ENCODE measurements around the gene LTF. TPM values are rescaled to one million over a fixed set of nuclear protein-coding genes. Genes with fewer than 3 reads are reported as not detected.
A peak's percentile ranks its signal among the peaks of the same experiment; 100 is the strongest.

Gene LTF
- total RNA-seq, 2 experiments from 2014 or later: not detected

- peaks cover 9% of the 10 kb centered on the region for H3K27me3 Mint-ChIP-seq (ENCODE audit: low read depth)
- no peaks in the 10 kb centered on the region for H3K9me3 Mint-ChIP-seq (ENCODE audit: insufficient read depth)
- no peak for ATAC-seq
- CTCF ChIA-PET: interaction anchor here (0.6 to 6.3 kb wide), 70 partner anchors 9 to 796 kb away, joined by 3 to 223 read pairs (median 8); partner anchors contain the start of genes CCR1, CCRL2, LTF and RTP3
- POLR2A ChIA-PET: interaction anchor here (0.6 to 1.4 kb wide), 2 partner anchors 50 to 323 kb away, joined by 3 to 6 read pairs; no protein-coding TSS in a partner anchor
- H3K4me1 Mint-ChIP-seq (ENCODE audit: low read depth): peaks cover 30% of the 10 kb centered on the region
- DNase-seq: no peak
- H3K27ac Mint-ChIP-seq: no peak overlapping the region
- no peaks in the 10 kb centered on the region for H3K36me3 Mint-ChIP-seq (ENCODE audit: low read depth)
- H3K4me3 Mint-ChIP-seq: no peak overlapping the region
Measured at GRCh38 chr3:46489381-46489780, 24.7 kb upstream of the LTF start.

GRCh38 chr3:46488735-46489361, 24.1 kb upstream of the LTF start:
- Mint-ChIP-seq H3K27ac (peak overlapping the region; percentile 17), H3K4me3 (peak overlapping the region; percentile 47)

GRCh38 chr3:46485779-46486175, 21.1 kb upstream of the LTF start:
- H3K27me3 Mint-ChIP-seq (ENCODE audit: low read depth): peaks cover 12% of the 10 kb centered on the region
- H3K4me3 Mint-ChIP-seq: no peak overlapping the region
- no peak overlapping the region for H3K27ac Mint-ChIP-seq
- no peaks in the 10 kb centered on the region for H3K36me3 Mint-ChIP-seq (ENCODE audit: low read depth)
- ChIA-PET POLR2A (no interaction called here), CTCF (interaction anchor here (1.0 to 4.8 kb wide), 4 partner anchors 9 to 144 kb away, joined by 3 to 222 read pairs (median 8); no protein-coding TSS in a partner anchor)
- ATAC-seq (no peak), DNase-seq (no peak)
- H3K4me1 Mint-ChIP-seq (ENCODE audit: low read depth): peaks cover 25% of the 10 kb centered on the region
- no peaks in the 10 kb centered on the region for H3K9me3 Mint-ChIP-seq (ENCODE audit: insufficient read depth)

More at GRCh38 chr3:46488735-46489361, 24.1 kb upstream of the LTF start:
- ChIA-PET POLR2A (interaction anchor here (0.6 to 1.4 kb wide), 2 partner anchors 51 to 322 kb away, joined by 3 to 6 read pairs; no protein-coding TSS in a partner anchor), CTCF (interaction anchor here (0.6 to 6.3 kb wide), 85 partner anchors 8 to 797 kb away, joined by 3 to 223 read pairs (median 6); partner anchors contain the start of genes CCR1, CCRL2, LTF and RTP3)
- ATAC-seq: peak; percentile 99
- H3K36me3 Mint-ChIP-seq (ENCODE audit: low read depth): no peaks in the 10 kb centered on the region
- peaks cover 30% of the 10 kb centered on the region for H3K4me1 Mint-ChIP-seq (ENCODE audit: low read depth)
- peaks cover 12% of the 10 kb centered on the region for H3K27me3 Mint-ChIP-seq (ENCODE audit: low read depth)
- H3K9me3 Mint-ChIP-seq (ENCODE audit: insufficient read depth): no peaks in the 10 kb centered on the region
- DNase-seq: peak; percentile 96

- DNase-seq (no peak), ATAC-seq (no peak)
- H3K27me3 Mint-ChIP-seq (ENCODE audit: low read depth): peaks cover 17% of the 10 kb centered on the region
- H3K4me3 Mint-ChIP-seq: no peak overlapping the region
- no peak overlapping the region for H3K27ac Mint-ChIP-seq
- no peaks in the 10 kb centered on the region for H3K9me3 Mint-ChIP-seq (ENCODE audit: insufficient read depth)
- ChIA-PET POLR2A (no interaction called here), CTCF (interaction anchor here (1.0 to 2.1 kb wide), 4 partner anchors 9 to 144 kb away, joined by 3 to 8 read pairs (median 6); no protein-coding TSS in a partner anchor)
- peaks cover 20% of the 10 kb centered on the region for H3K4me1 Mint-ChIP-seq (ENCODE audit: low read depth)
- no peaks in the 10 kb centered on the region for H3K36me3 Mint-ChIP-seq (ENCODE audit: low read depth)
Measured at GRCh38 chr3:46484911-46485778, 20.4 kb upstream of the LTF start.

- Mint-ChIP-seq H3K4me3 (no peak overlapping the region), H3K9me3 (ENCODE audit: insufficient read depth) (no peaks in the 10 kb centered on the region), H3K4me1 (ENCODE audit: low read depth) (peaks cover 13% of the 10 kb centered on the region), H3K27me3 (ENCODE audit: low read depth) (peaks cover 20% of the 10 kb centered on the region), H3K36me3 (ENCODE audit: low read depth) (no peaks in the 10 kb centered on the region), H3K27ac (no peak overlapping the region)
- ATAC-seq: no peak
- DNase-seq: no peak
- ChIA-PET POLR2A (no interaction called here), CTCF (interaction anchor here (1.0 to 2.1 kb wide), 3 partner anchors 54 to 145 kb away, joined by 4 to 8 read pairs (median 7); no protein-coding TSS in a partner anchor)
Measured at GRCh38 chr3:46484388-46484787, 19.7 kb upstream of the LTF start.

- Mint-ChIP-seq H3K36me3 (ENCODE audit: low read depth) (no peaks in the 10 kb centered on the region), H3K9me3 (ENCODE audit: insufficient read depth) (no peaks in the 10 kb centered on the region), H3K4me3 (no peak overlapping the region), H3K4me1 (ENCODE audit: low read depth) (peaks cover 7% of the 10 kb centered on the region), H3K27ac (no peak overlapping the region), H3K27me3 (ENCODE audit: low read depth) (peaks cover 22% of the 10 kb centered on the region)
- ChIA-PET CTCF (interaction anchor here (0.8 to 4.6 kb wide), 4 partner anchors 34 to 146 kb away, joined by 3 to 16 read pairs (median 6); no protein-coding TSS in a partner anchor), POLR2A (no interaction called here)
- DNase-seq (no peak), ATAC-seq (no peak)
Measured at GRCh38 chr3:46483825-46484224, 19.1 kb upstream of the LTF start.

GRCh38 chr3:46482632-46483350, 18.1 kb upstream of the LTF start:
- no peak overlapping the region for H3K4me3 Mint-ChIP-seq
- H3K36me3 Mint-ChIP-seq (ENCODE audit: low read depth): no peaks in the 10 kb centered on the region
- CTCF ChIA-PET: interaction anchor here (1.2 to 4.6 kb wide), 2 partner anchors 33 to 76 kb away, joined by 5 to 16 read pairs; no protein-coding TSS in a partner anchor
- POLR2A ChIA-PET: no interaction called here
- DNase-seq (no peak), ATAC-seq (no peak)
- peaks cover 27% of the 10 kb centered on the region for H3K27me3 Mint-ChIP-seq (ENCODE audit: low read depth)
- H3K4me1 Mint-ChIP-seq (ENCODE audit: low read depth): no peaks in the 10 kb centered on the region
- no peaks in the 10 kb centered on the region for H3K9me3 Mint-ChIP-seq (ENCODE audit: insufficient read depth)
- H3K27ac Mint-ChIP-seq: no peak overlapping the region

- POLR2A ChIA-PET: interaction anchor here (0.6 kb wide), 1 partner anchor 829 kb away, joined by 3 read pairs; no protein-coding TSS in a partner anchor
- H3K27ac Mint-ChIP-seq: no peak overlapping the region
Measured at GRCh38 chr3:46481636-46482035, 16.9 kb upstream of the LTF start.

GRCh38 chr3:46480491-46481195, 15.9 kb upstream of the LTF start:
- ATAC-seq (no peak), DNase-seq (no peak)
- H3K4me1 Mint-ChIP-seq (ENCODE audit: low read depth): no peaks in the 10 kb centered on the region
- POLR2A ChIA-PET: interaction anchor here (0.7 kb wide), 1 partner anchor 487 kb away, joined by 3 read pairs; no protein-coding TSS in a partner anchor
- no peak overlapping the region for H3K27ac Mint-ChIP-seq
- CTCF ChIA-PET: interaction anchor here (1.3 to 4.6 kb wide), 3 partner anchors 8 to 149 kb away, joined by 3 to 16 read pairs (median 12); no protein-coding TSS in a partner anchor
- peaks cover 31% of the 10 kb centered on the region for H3K27me3 Mint-ChIP-seq (ENCODE audit: low read depth)
- no peaks in the 10 kb centered on the region for H3K9me3 Mint-ChIP-seq (ENCODE audit: insufficient read depth)
- no peak overlapping the region for H3K4me3 Mint-ChIP-seq
- no peaks in the 10 kb centered on the region for H3K36me3 Mint-ChIP-seq (ENCODE audit: low read depth)

More at GRCh38 chr3:46481636-46482035, 16.9 kb upstream of the LTF start:
- Mint-ChIP-seq H3K4me3 (no peak overlapping the region), H3K27me3 (ENCODE audit: low read depth) (peaks cover 32% of the 10 kb centered on the region), H3K4me1 (ENCODE audit: low read depth) (no peaks in the 10 kb centered on the region), H3K36me3 (ENCODE audit: low read depth) (no peaks in the 10 kb centered on the region), H3K9me3 (ENCODE audit: insufficient read depth) (no peaks in the 10 kb centered on the region)
- CTCF ChIA-PET: interaction anchor here (2.2 to 4.6 kb wide), 2 partner anchors 7 to 77 kb away, joined by 12 to 16 read pairs; no protein-coding TSS in a partner anchor
- ATAC-seq (no peak), DNase-seq (no peak)

GRCh38 chr3:46479696-46480095, 15.0 kb upstream of the LTF start:
- Mint-ChIP-seq H3K36me3 (ENCODE audit: low read depth) (no peaks in the 10 kb centered on the region), H3K4me1 (ENCODE audit: low read depth) (no peaks in the 10 kb centered on the region), H3K9me3 (ENCODE audit: insufficient read depth) (peaks cover 4% of the 10 kb centered on the region), H3K4me3 (no peak overlapping the region), H3K27me3 (ENCODE audit: low read depth) (peaks cover 40% of the 10 kb centered on the region), H3K27ac (no peak overlapping the region)
- POLR2A ChIA-PET: interaction anchor here (0.7 kb wide), 1 partner anchor 488 kb away, joined by 3 read pairs; no protein-coding TSS in a partner anchor
- DNase-seq (no peak), ATAC-seq (no peak)
- CTCF ChIA-PET: interaction anchor here (1.3 to 4.6 kb wide), 3 partner anchors 9 to 150 kb away, joined by 3 to 16 read pairs (median 12); no protein-coding TSS in a partner anchor

Measured in activated CD8-positive, alpha-beta T cell treated with anti-CD3 and anti-CD28 coated beads, Interleukin-2, amount 10 ng/mL, durations not matched to agents 7 days and 5 days (primary cell).